Posterior cingulate gyrus (tissue), 11 donors: ENCODE results near the gene TMEM151B.
A peak's percentile ranks its signal among the peaks of the same experiment; 100 is the strongest.
"Not testable (repeated sequence)": the region's sequence is repeated elsewhere in the genome, so short reads cannot be mapped to it uniquely, and the experiment has no call there.

Experiments
- DNase-seq, 10 donors: peaks; one replicate each; pipeline versions ENCODE4 v3.0.0 to v3.0.0-alpha.2; 2020 to 2021; ENCODE audit warnings: mixed read lengths in 3 of 10
- intact Hi-C: fragments of 100-400 bp; cut with DNase I; formaldehyde crosslinking; loops from one replicate; pipeline ENCODE4 v1.15.1; 2023

TMEM151B gene

GRCh38 chr6:44298055-44298803 lies 28.0 kb downstream of the TMEM151B start:
- intact Hi-C loops = no loop called here
- peak in 1 of 10 donors; percentile 72 for DNase-seq

- peak in 1 of 10 donors; percentile 43 for DNase-seq
- intact Hi-C loops = no loop called here
These were observed 28.6 kb downstream of the TMEM151B start for GRCh38 chr6:44298864-44299263.

- DNase-seq = peak in 2 of 10 donors; percentile 35 to 43
- intact Hi-C loops = no loop called here
These were observed 30.1 kb downstream of the TMEM151B start for GRCh38 chr6:44300292-44300823.

- DNase-seq = peak in 2 of 10 donors; percentile 28 to 71
- intact Hi-C loops = no loop called here
These were observed 30.9 kb downstream of the TMEM151B start for GRCh38 chr6:44301106-44301505.

GRCh38 chr6:44301782-44302564 lies 31.7 kb downstream of the TMEM151B start:
- DNase-seq = peak in 1 of 10 donors; percentile 28
- intact Hi-C loops = no loop called here

- DNase-seq = peak in 1 of 10 donors; percentile 72
- intact Hi-C loops = no loop called here
These were observed 32.6 kb downstream of the TMEM151B start for GRCh38 chr6:44302856-44303255.

- peak in 1 of 10 donors; percentile 55 for DNase-seq
- intact Hi-C loops = loop anchor here (1.0 kb wide), 1 partner anchor 36 kb away; no protein-coding TSS in a partner anchor
These were observed 33.6 kb downstream of the TMEM151B start for GRCh38 chr6:44303842-44304241.

- intact Hi-C loops = loop anchor here (1.0 kb wide), 1 partner anchor 36 kb away; no protein-coding TSS in a partner anchor
- peak in 6 of 10 donors; percentile 45 to 94 (median 52) for DNase-seq
These were observed 34.3 kb downstream of the TMEM151B start for GRCh38 chr6:44304282-44305199.

- intact Hi-C loops = no loop called here
- no peak for DNase-seq
These were observed 35.0 kb downstream of the TMEM151B start for GRCh38 chr6:44305200-44305725.

GRCh38 chr6:44306710-44307109 lies 36.5 kb downstream of the TMEM151B start:
- intact Hi-C loops = no loop called here
- DNase-seq = no peak

- DNase-seq = no peak
- intact Hi-C loops = no loop called here
These were observed 37.0 kb downstream of the TMEM151B start for GRCh38 chr6:44307217-44307616.

GRCh38 chr6:44309092-44309491 lies 38.8 kb downstream of the TMEM151B start:
- intact Hi-C loops = no loop called here
- DNase-seq = peak in 1 of 10 donors; percentile 59

- intact Hi-C loops = no loop called here
These were observed 39.4 kb downstream of the TMEM151B start for GRCh38 chr6:44309631-44310030.

GRCh38 chr6:44310241-44310640 lies 40.0 kb downstream of the TMEM151B start:
- DNase-seq = peak in 1 of 10 donors; percentile 60
- intact Hi-C loops = no loop called here

More at GRCh38 chr6:44309631-44310030, 39.4 kb downstream of the TMEM151B start:
- no peak for DNase-seq

- no peak for DNase-seq
- intact Hi-C loops = no loop called here
These were observed 41.1 kb downstream of the TMEM151B start for GRCh38 chr6:44311304-44311703.

- intact Hi-C loops = no loop called here
- DNase-seq = no peak
These were observed 41.5 kb downstream of the TMEM151B start for GRCh38 chr6:44311767-44312166.

GRCh38 chr6:44312901-44313788 lies 42.9 kb downstream of the TMEM151B start, which contains the start of gene AARS2:
AARS2 (minus strand) TSS chr6:44313347; CDS start chr6:44313323, 24 bp downstream.
- peak; percentile 76 to 97 (median 88) for DNase-seq
- intact Hi-C loops = no loop called here

- peak in 1 of 10 donors; percentile 22 for DNase-seq
- intact Hi-C loops = not testable (repeated sequence)
These were observed 44.4 kb downstream of the TMEM151B start for GRCh38 chr6:44314657-44315056.

- intact Hi-C loops = no loop called here
- DNase-seq = no peak
These were observed 45.3 kb downstream of the TMEM151B start for GRCh38 chr6:44315516-44315915.
